ENCODE results near the gene GARNL3. TPM values are rescaled to one million over a fixed set of nuclear protein-coding genes. Genes with fewer than 3 reads are reported as not detected.

GARNL3 gene
- total and polyA plus RNA-seq, 9 donors, result 14.2 to 23.0 (median 18.3) TPM

DNA sequence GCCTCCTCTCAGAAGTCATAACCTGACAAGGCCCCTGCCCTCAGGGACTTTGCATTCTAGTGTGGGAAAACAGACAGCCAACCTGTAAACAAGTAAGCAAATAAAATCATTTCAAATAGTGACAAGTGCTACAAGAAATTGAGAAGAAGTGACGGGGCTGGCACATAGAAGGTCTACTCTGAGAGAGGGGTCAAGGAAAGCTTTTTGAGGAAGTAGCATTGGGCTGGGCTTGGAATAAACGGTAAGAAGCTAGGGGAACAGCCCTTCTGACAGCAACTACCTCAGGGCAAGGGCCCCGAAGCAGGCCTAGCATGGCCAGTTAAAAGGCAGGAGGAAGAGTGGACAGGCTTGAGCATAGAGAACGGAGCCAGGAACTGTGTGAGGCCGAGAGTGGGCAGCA lies 127.6 kb downstream of the GARNL3 start:
- Histone ChIP-seq H3K9me3 (replicated peaks; ENCODE audit: control insufficient read depth, low read depth, low read length) (no peaks in the 10 kb centered on the region), H3K4me3 (ENCODE audit: low read length) (no peak overlapping the region), H3K27me3 (ENCODE audit: control insufficient read depth, insufficient read depth, low read length) (no peaks in the 10 kb centered on the region), H3K27ac (ENCODE audit: low read length) (no peak overlapping the region), H3K36me3 (ENCODE audit: control insufficient read depth, insufficient read depth, low read length) (peaks cover 18% of the 10 kb centered on the region), H3K4me1 (ENCODE audit: control insufficient read depth, insufficient read depth, low read length) (peaks cover 7% of the 10 kb centered on the region)
- DNase-seq, result no peak
- 66% methylated on average over 5 of the region's 5 CpGs for WGBS (ENCODE audit: insufficient coverage)

DNA sequence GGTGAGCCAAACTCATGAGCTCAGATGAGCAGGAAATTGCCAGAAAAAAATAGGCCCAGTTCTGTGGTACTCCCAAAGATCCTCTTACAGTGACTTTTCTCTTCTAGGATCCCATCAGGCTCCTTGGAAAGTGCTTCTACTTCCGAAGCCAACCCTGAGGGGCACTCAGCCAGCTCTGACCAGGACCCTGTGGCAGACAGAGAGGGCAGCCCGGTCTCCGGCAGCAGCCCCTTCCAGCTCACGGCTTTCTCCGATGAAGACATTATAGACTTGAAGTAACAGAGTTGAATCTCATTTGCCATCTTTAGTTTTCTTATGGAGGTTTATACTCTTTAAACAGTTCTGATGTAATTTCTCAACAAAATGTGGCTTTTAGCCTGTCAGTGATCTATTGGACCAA lies 128.4 kb downstream of the GARNL3 start:
- H3K27me3 ChIP-seq (ENCODE audit: control insufficient read depth, insufficient read depth, low read length), result no peaks in the 10 kb centered on the region
- no peaks in the 10 kb centered on the region for H3K9me3 ChIP-seq (replicated peaks; ENCODE audit: control insufficient read depth, low read depth, low read length)
- no peak overlapping the region for H3K4me3 ChIP-seq (ENCODE audit: low read length)
- no peak overlapping the region for H3K27ac ChIP-seq (ENCODE audit: low read length)
- H3K4me1 ChIP-seq (ENCODE audit: control insufficient read depth, insufficient read depth, low read length), result peaks cover 9% of the 10 kb centered on the region
- peaks cover 18% of the 10 kb centered on the region for H3K36me3 ChIP-seq (ENCODE audit: control insufficient read depth, insufficient read depth, low read length)
- no peak for DNase-seq
- 78% methylated on average over 4 of the region's 5 CpGs for WGBS (ENCODE audit: insufficient coverage)

DNA sequence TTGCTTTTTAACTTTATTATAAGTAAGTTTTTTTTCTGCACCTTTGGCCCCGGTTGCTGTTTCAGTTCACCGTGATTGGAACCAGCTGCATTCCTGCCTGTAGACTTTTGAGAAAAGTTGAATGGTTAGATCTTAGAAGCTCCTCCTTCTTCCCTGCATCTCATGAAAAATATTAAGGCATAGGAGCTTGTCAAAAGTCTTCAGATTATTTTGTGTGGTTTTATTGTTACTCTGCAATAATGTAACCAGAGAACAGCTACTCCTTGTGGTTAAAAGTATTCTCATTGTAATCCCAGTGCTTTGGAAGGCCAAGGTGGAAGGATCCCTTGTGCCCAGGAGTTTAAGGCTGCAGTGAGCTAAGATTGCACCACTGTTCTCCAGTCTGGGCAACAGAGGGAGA lies 129.1 kb downstream of the GARNL3 start:
- DNase-seq, result no peak
- WGBS (ENCODE audit: insufficient coverage), result no CpG with 5 or more reads among the region's 2 CpGs
- no peaks in the 10 kb centered on the region for H3K27me3 ChIP-seq (ENCODE audit: control insufficient read depth, insufficient read depth, low read length)
- no peaks in the 10 kb centered on the region for H3K9me3 ChIP-seq (replicated peaks; ENCODE audit: control insufficient read depth, low read depth, low read length)
- no peak overlapping the region for H3K27ac ChIP-seq (ENCODE audit: low read length)
- H3K4me1 ChIP-seq (ENCODE audit: control insufficient read depth, insufficient read depth, low read length), result peaks cover 15% of the 10 kb centered on the region
- H3K36me3 ChIP-seq (ENCODE audit: control insufficient read depth, insufficient read depth, low read length), result peaks cover 18% of the 10 kb centered on the region
- no peak overlapping the region for H3K4me3 ChIP-seq (ENCODE audit: low read length)

DNA sequence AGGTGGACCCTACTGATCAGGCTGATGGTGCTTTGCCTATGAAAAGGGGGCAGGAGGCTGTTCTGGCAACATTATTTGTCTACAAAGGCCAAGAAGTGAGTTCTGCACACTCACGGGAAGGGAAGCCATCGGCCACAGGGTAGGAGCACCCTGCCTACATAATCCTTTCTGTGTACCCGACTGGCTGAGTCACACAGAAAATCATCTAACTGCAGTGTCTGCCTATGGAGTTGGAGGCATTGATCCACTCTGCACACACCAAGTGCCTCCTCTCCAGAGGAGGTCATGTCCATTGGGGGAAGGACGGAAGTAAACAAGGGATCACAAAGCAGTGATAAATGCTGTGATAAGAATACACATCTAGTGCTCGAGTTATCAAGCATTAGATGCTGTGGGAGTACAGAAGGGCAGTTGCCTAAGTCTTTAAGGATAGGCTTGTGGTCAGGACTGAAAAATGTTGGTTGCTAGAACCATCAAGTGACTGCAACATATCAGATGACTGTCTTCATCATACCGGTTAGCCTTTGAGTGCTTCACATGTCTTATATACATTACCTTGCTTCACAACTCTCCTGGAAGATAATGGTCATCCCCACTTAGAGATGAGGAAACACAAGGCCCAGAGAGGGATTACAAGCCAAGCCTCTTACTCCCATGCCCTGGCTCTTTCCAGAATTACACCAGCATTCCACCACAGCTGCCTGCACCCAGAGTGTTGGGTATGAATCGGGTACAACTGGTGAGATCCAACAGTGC lies 131.1 kb downstream of the GARNL3 start:
- peak overlapping the region; percentile 86 for H3K27ac ChIP-seq (ENCODE audit: low read length)

DNA sequence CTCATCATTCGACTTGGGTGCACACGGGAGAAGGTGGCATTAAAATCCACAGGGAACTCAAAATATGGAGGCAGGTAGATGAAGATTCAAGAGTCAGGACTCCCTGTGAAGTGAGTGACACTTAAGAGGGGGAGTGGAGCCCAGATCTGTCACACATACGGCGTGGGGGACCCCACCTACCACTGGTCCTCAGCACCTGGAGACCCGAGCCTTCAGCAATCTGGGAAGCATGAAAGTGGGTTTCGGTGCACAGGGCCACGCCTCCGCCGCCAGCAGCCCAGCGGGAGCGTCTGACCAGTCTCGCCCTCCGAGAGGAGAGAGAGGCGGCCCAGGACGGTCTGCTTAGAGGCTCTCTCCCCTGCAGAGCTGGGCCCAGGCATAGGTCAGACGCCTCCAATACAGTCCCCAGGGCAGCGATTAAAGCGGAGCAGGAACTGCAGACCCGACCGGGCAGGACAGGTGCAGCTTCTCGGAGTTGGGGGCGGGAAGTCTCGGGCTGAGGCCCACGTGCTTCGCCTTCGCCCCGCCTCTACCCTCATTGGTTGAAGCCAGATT lies 131.8 kb downstream of the GARNL3 start:
- peak overlapping the region; percentile 86 for H3K27ac ChIP-seq (ENCODE audit: low read length)
- peak overlapping the region; percentile 60 for H3K4me3 ChIP-seq (ENCODE audit: low read length)
- 5% methylated on average over 15 of the region's 27 CpGs for WGBS (ENCODE audit: insufficient coverage)
- peaks cover 25% of the 10 kb centered on the region for H3K36me3 ChIP-seq (ENCODE audit: control insufficient read depth, insufficient read depth, low read length)
- H3K4me1 ChIP-seq (ENCODE audit: control insufficient read depth, insufficient read depth, low read length), result peaks cover 18% of the 10 kb centered on the region
- DNase-seq, result no peak
- H3K27me3 ChIP-seq (ENCODE audit: control insufficient read depth, insufficient read depth, low read length), result no peaks in the 10 kb centered on the region
- no peaks in the 10 kb centered on the region for H3K9me3 ChIP-seq (replicated peaks; ENCODE audit: control insufficient read depth, low read depth, low read length)

More for the DNA sequence above, 131.1 kb downstream of the GARNL3 start:
- Histone ChIP-seq H3K4me1 (ENCODE audit: control insufficient read depth, insufficient read depth, low read length) (peaks cover 18% of the 10 kb centered on the region), H3K27me3 (ENCODE audit: control insufficient read depth, insufficient read depth, low read length) (no peaks in the 10 kb centered on the region), H3K36me3 (ENCODE audit: control insufficient read depth, insufficient read depth, low read length) (peaks cover 23% of the 10 kb centered on the region), H3K4me3 (ENCODE audit: low read length) (peak overlapping the region; percentile 60), H3K9me3 (replicated peaks; ENCODE audit: control insufficient read depth, low read depth, low read length) (no peaks in the 10 kb centered on the region)
- no peak for DNase-seq
- WGBS (ENCODE audit: insufficient coverage), result 79% methylated on average over 4 of the region's 7 CpGs

DNA sequence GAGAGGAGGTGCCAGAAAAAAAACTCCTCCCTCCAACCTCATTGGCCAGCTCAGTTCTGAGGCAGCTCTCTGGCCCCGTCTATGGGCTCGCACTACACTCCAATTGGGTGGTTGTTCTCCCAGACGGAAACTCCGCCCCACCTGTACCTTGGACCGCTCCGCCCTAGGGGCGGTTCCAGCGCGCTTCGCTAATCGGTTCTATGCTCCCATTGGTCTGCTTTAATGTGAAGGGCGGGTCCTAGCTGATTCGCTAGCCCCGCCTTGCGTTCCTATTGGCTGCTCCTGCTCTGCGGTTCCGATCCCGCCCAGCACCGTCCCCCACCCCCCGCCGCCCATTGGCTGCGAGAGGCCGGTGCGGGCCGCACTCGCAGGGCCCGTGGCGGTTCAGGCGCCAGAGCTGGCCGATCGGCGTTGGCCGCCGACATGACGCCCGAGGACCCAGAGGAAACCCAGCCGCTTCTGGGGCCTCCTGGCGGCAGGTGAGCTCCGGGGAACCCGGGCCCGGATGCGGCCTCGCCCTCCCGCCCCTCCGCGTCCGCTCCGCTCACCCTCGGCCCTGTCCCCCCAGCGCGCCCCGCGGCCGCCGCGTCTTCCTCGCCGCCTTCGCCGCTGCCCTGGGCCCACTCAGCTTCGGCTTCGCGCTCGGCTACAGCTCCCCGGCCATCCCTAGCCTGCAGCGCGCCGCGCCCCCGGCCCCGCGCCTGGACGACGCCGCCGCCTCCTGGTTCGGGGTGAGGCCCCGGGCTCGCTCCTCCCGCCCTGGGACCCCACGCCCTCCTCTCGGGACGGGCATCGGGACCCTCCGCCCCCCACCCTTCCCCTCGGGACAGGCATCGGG lies 132.5 kb downstream of the GARNL3 start, which contains the start of gene SLC2A8:
Gene SLC2A8 (plus strand): TSS at position 362 of the 838 bp plus-strand sequence. CDS start 62 bp downstream, at position 424.
- H3K4me3 ChIP-seq (ENCODE audit: low read length), result peak within 1 kb of the TSS; percentile 60

DNA sequence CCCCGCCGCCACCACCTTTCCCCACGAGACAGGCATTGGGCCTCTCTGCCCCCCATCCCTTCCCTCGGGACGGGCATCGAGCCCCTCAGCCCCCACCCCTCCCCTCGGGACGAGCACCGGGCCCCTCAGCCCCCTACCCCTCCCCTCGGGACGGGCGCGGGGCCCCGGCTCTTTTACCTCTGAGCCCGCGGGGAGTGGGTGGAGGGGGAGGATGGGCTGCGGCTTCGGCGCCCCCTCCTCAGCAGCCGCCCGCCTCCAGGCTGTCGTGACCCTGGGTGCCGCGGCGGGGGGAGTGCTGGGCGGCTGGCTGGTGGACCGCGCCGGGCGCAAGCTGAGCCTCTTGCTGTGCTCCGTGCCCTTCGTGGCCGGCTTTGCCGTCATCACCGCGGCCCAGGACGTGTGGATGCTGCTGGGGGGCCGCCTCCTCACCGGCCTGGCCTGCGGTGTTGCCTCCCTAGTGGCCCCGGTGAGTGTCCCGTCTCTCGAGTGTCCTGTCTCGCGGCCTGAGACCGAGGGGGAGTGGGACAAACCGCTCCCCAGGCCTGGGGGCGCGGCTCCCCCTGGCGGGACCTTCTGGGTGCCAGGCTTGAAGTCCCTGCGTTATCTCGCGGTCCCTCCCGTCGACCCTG lies 133.2 kb downstream of the GARNL3 start:
- under 1% methylated on average over 41 of the region's 55 CpGs for WGBS (ENCODE audit: insufficient coverage)
- no peaks in the 10 kb centered on the region for H3K27me3 ChIP-seq (ENCODE audit: control insufficient read depth, insufficient read depth, low read length)
- peak overlapping the region; percentile 58 for H3K4me3 ChIP-seq (ENCODE audit: low read length)
- H3K27ac ChIP-seq (ENCODE audit: low read length), result peak overlapping the region; percentile 51
- peaks cover 18% of the 10 kb centered on the region for H3K4me1 ChIP-seq (ENCODE audit: control insufficient read depth, insufficient read depth, low read length)
- peaks cover 27% of the 10 kb centered on the region for H3K36me3 ChIP-seq (ENCODE audit: control insufficient read depth, insufficient read depth, low read length)
- peak; percentile 58 for DNase-seq
- no peaks in the 10 kb centered on the region for H3K9me3 ChIP-seq (replicated peaks; ENCODE audit: control insufficient read depth, low read depth, low read length)

More for the DNA sequence above, 132.5 kb downstream of the GARNL3 start, which contains the start of gene SLC2A8:
- H3K27ac ChIP-seq (ENCODE audit: low read length), result peak within 1 kb of the TSS; percentile 86
- H3K27me3 ChIP-seq (ENCODE audit: control insufficient read depth, insufficient read depth, low read length), result no peaks in the 10 kb centered on the region
- H3K36me3 ChIP-seq (ENCODE audit: control insufficient read depth, insufficient read depth, low read length), result peaks cover 25% of the 10 kb centered on the region
- under 1% methylated on average over 68 of the region's 87 CpGs for WGBS (ENCODE audit: insufficient coverage)
- peaks cover 18% of the 10 kb centered on the region for H3K4me1 ChIP-seq (ENCODE audit: control insufficient read depth, insufficient read depth, low read length)
- peak; percentile 100 for DNase-seq
- H3K9me3 ChIP-seq (replicated peaks; ENCODE audit: control insufficient read depth, low read depth, low read length), result no peaks in the 10 kb centered on the region

DNA sequence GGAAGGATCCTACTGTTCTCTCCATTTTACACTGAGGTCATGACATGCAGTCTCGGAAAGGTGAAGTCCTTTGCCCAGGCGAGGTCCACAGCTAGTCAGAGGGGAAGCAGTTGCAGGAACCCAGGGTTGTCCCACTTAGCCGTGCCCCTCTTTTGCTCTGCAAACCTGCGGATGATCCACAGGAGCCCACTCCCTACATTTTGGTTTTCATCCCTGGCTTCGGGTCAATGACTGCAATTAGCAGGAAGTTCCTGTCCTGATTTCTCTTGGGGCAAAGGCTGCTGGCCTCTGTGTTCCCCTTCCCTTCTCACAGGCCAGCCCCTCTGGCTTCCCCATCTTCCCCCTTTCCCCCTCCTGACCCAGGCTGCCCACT lies 133.7 kb downstream of the GARNL3 start:
- WGBS (ENCODE audit: insufficient coverage), result 36% methylated on average over 5 of the region's 5 CpGs

DNA sequence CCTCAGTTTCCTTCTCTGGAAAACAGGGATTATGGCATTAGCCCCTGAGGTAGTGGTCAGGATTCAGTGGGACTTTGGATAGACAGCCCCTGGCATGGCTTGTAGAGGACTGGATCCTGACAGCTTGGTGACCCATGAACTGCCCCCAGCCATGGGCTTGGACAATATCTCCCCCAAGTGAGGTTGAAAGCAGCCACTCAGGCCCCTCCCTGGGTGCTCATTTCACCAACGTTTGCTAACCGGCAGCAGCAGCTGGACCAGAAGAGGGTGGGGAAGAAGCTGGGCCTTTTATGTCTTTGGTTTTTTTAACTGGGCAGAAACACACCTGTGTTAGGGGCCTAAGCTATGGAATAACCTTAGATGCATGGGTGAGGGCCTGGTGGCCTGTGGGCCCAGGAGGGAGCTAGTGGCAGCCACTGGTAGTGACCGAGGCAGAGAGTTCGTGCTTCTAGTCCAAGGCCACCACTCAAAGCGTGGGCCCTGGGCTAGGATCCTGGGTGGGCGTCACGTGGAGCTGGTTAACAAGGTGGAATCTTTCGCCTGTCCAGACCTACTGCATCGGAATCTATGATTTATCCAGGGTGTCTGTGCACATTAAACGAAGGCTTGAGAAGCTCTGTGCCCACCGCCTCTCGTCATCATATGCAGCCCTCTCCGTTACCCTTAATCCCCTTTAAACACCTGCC lies 134.3 kb downstream of the GARNL3 start:
- H3K4me1 ChIP-seq (ENCODE audit: control insufficient read depth, insufficient read depth, low read length), result peaks cover 18% of the 10 kb centered on the region
- no peaks in the 10 kb centered on the region for H3K27me3 ChIP-seq (ENCODE audit: control insufficient read depth, insufficient read depth, low read length)
- no peaks in the 10 kb centered on the region for H3K9me3 ChIP-seq (replicated peaks; ENCODE audit: control insufficient read depth, low read depth, low read length)
- H3K36me3 ChIP-seq (ENCODE audit: control insufficient read depth, insufficient read depth, low read length), result peaks cover 33% of the 10 kb centered on the region
- no peak overlapping the region for H3K27ac ChIP-seq (ENCODE audit: low read length)
- H3K4me3 ChIP-seq (ENCODE audit: low read length), result no peak overlapping the region
- no peak for DNase-seq
- 87% methylated on average over 13 of the region's 13 CpGs for WGBS (ENCODE audit: insufficient coverage)

More for the DNA sequence above, 133.7 kb downstream of the GARNL3 start:
- Histone ChIP-seq H3K4me1 (ENCODE audit: control insufficient read depth, insufficient read depth, low read length) (peaks cover 18% of the 10 kb centered on the region), H3K36me3 (ENCODE audit: control insufficient read depth, insufficient read depth, low read length) (peaks cover 27% of the 10 kb centered on the region), H3K4me3 (ENCODE audit: low read length) (peak overlapping the region; percentile 58), H3K27me3 (ENCODE audit: control insufficient read depth, insufficient read depth, low read length) (no peaks in the 10 kb centered on the region), H3K27ac (ENCODE audit: low read length) (no peak overlapping the region), H3K9me3 (replicated peaks; ENCODE audit: control insufficient read depth, low read depth, low read length) (no peaks in the 10 kb centered on the region)
- DNase-seq, result no peak
